Epithelial cell of prostate (primary cell): ENCODE measurements around the gene PRR9.
"Not testable (repeated sequence)": the region's sequence is repeated elsewhere in the genome, so short reads cannot be mapped to it uniquely, and the experiment has no call there.

ENCODE experiments used
- DNase-seq: peaks from one replicate; pipeline ENCODE4 v3.0.0-alpha.2; 2011; ENCODE audit warnings: low read depth, low spot score
- H3K27ac ChIP-seq: fragments of 450-650 bp; 2 replicates; pipeline ENCODE4 v1.5.1; 2017; ENCODE audit warnings: mild to moderate bottlenecking

The PRR9 gene

GRCh38 chr1:153228491-153228890 lies 11.1 kb downstream of the PRR9 start:
- no peak for DNase-seq
- no peak overlapping the region for H3K27ac ChIP-seq

- not testable (repeated sequence) for DNase-seq, H3K27ac ChIP-seq
These were observed 11.9 kb downstream of the PRR9 start for GRCh38 chr1:153229076-153229829.

GRCh38 chr1:153231363-153231762 lies 14.0 kb downstream of the PRR9 start:
- H3K27ac ChIP-seq, result no peak overlapping the region
- DNase-seq, result no peak

GRCh38 chr1:153231785-153232184 lies 14.4 kb downstream of the PRR9 start:
- H3K27ac ChIP-seq, result no peak overlapping the region
- DNase-seq, result no peak

- no peak overlapping the region for H3K27ac ChIP-seq
- DNase-seq, result no peak
These were observed 15.2 kb downstream of the PRR9 start for GRCh38 chr1:153232553-153232952.

GRCh38 chr1:153233448-153233847 lies 16.1 kb downstream of the PRR9 start:
- DNase-seq, result no peak
- H3K27ac ChIP-seq, result no peak overlapping the region

GRCh38 chr1:153238527-153238926 lies 21.1 kb downstream of the PRR9 start:
- no peak for DNase-seq
- no peak overlapping the region for H3K27ac ChIP-seq

- DNase-seq, result no peak
These were observed 24.8 kb downstream of the PRR9 start for GRCh38 chr1:153242160-153242559.

GRCh38 chr1:153245466-153245865 lies 28.1 kb downstream of the PRR9 start:
- DNase-seq, result no peak
- no peak overlapping the region for H3K27ac ChIP-seq

More at GRCh38 chr1:153242160-153242559, 24.8 kb downstream of the PRR9 start:
- H3K27ac ChIP-seq, result no peak overlapping the region

GRCh38 chr1:153246018-153246417 lies 28.6 kb downstream of the PRR9 start:
- DNase-seq, result no peak
- no peak overlapping the region for H3K27ac ChIP-seq

- no peak overlapping the region for H3K27ac ChIP-seq
- DNase-seq, result no peak
These were observed 29.4 kb downstream of the PRR9 start for GRCh38 chr1:153246825-153247224.

- no peak for DNase-seq
These were observed 30.9 kb downstream of the PRR9 start for GRCh38 chr1:153248176-153248879.

GRCh38 chr1:153250166-153250565 lies 32.8 kb downstream of the PRR9 start:
- no peak for DNase-seq
- H3K27ac ChIP-seq, result no peak overlapping the region

More at GRCh38 chr1:153248176-153248879, 30.9 kb downstream of the PRR9 start:
- H3K27ac ChIP-seq, result no peak overlapping the region

- DNase-seq, result no peak
- no peak overlapping the region for H3K27ac ChIP-seq
These were observed 33.7 kb downstream of the PRR9 start for GRCh38 chr1:153251087-153251486.

GRCh38 chr1:153251562-153251961 lies 34.2 kb downstream of the PRR9 start:
- no peak overlapping the region for H3K27ac ChIP-seq

GRCh38 chr1:153251988-153252387 lies 34.6 kb downstream of the PRR9 start:
- no peak overlapping the region for H3K27ac ChIP-seq
- DNase-seq, result no peak

More at GRCh38 chr1:153251562-153251961, 34.2 kb downstream of the PRR9 start:
- no peak for DNase-seq

GRCh38 chr1:153253076-153253475 lies 35.7 kb downstream of the PRR9 start:
- no peak overlapping the region for H3K27ac ChIP-seq

GRCh38 chr1:153253693-153254092 lies 36.3 kb downstream of the PRR9 start:
- no peak overlapping the region for H3K27ac ChIP-seq
- DNase-seq, result no peak

More at GRCh38 chr1:153253076-153253475, 35.7 kb downstream of the PRR9 start:
- DNase-seq, result no peak

GRCh38 chr1:153259387-153259786 lies 42.0 kb downstream of the PRR9 start, which contains the start of gene LORICRIN:
Gene LORICRIN (plus strand): TSS chr1:153259687. CDS start chr1:153260950, 1,263 bp downstream.
- H3K27ac ChIP-seq, result no peak within 1 kb of the TSS
- DNase-seq, result no peak

GRCh38 chr1:153260585-153261280 lies 43.3 kb downstream of the PRR9 start:
- no peak for DNase-seq
- no peak overlapping the region for H3K27ac ChIP-seq
